ENCODE results near the gene TBX3.
A peak's percentile ranks its signal among the peaks of the same experiment; 100 is the strongest.

TBX3 gene

DNA sequence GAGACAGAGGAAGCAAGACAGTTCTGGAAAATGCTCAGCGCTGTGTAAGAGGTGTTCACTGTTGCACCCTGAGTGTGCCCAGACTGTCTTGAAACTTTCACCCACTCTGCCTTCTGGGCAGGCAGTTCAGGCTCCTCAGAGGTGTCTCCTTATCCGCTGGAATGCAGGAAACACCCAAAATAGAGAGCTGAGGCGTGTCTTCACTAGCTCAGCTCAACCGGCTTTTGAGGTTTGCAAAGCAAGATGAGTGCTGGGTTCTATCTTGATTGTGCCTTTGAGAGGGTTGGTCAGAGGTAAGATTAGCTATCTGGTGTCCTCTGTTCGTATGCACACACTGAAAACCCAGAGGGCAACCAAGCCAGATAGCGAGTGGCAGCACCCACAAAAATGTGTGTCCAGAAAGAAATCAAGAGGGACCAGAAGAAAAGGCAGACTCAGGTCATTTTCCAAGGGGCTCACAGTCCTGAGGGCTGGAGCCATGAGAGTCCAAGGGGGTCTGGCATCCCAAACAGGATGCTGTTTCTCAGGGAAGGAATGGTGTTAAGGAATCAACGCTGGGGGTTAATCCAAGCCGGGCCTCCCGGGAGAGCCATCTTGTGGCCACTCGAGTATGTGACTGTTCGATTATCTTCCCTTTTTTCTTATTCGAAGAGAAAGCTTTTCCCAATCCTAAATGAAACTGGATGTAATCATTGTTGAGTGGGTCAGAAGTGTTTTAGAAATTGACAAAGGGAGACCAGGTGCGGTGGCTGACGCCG is 47.1 kb downstream of the TBX3 start:
- peaks cover 5 to 10% of the 10 kb centered on the region in 2 experiments for H3K4me1 ChIP-seq (ENCODE audit: control insufficient read depth in 1 of 2, insufficient read depth in 2 of 2, low read length in 2 of 2)
- no peaks in the 10 kb centered on the region for H3K36me3 ChIP-seq (ENCODE audit: control insufficient read depth in 1 of 2, insufficient read depth in 2 of 2, low read length in 2 of 2)
- no peak overlapping the region for H4K8ac ChIP-seq (ENCODE audit: low read depth, low read length)
- no peak overlapping the region for H4K12ac ChIP-seq (ENCODE audit: low read depth, low read length)
- H2BK120ac ChIP-seq (ENCODE audit: insufficient read depth, low read length, poor library complexity): no peak overlapping the region
- no peak overlapping the region for H3K14ac ChIP-seq (ENCODE audit: low read length)
- peak in 1 of 2 donors; percentile 13 for DNase-seq
- peak overlapping the region; percentile 21 for H3K27ac ChIP-seq (ENCODE audit: low read depth, low read length)
- H2BK12ac ChIP-seq (ENCODE audit: low read length): peak overlapping the region; percentile 65
- peaks cover 2% of the 10 kb centered on the region for H3K79me1 ChIP-seq (ENCODE audit: low read length)
- peak overlapping the region; percentile 51 for H2BK5ac ChIP-seq (ENCODE audit: low read depth, low read length, poor library complexity)
- no peaks in the 10 kb centered on the region for H3K79me2 ChIP-seq (ENCODE audit: control insufficient read depth, insufficient read depth, low read length, poor library complexity)
- WGBS (ENCODE audit: extremely low coverage, insufficient coverage, insufficient read length): no CpG with 5 or more reads among the region's 15 CpGs
- H3K4ac ChIP-seq (ENCODE audit: low read depth, low read length): no peak overlapping the region
- no peaks in the 10 kb centered on the region for H3K27me3 ChIP-seq (ENCODE audit: insufficient read depth, low read length)
- H3K9ac ChIP-seq (ENCODE audit: low read length): no peak overlapping the region
- no peak overlapping the region for H2AFZ ChIP-seq (ENCODE audit: insufficient read depth, low read length, poor library complexity)
- no peaks in the 10 kb centered on the region for H3K9me3 ChIP-seq (ENCODE audit: insufficient read depth, low read depth, low read length)
- H3K23ac ChIP-seq (ENCODE audit: low read length): no peak overlapping the region
- no peak overlapping the region for H2AK5ac ChIP-seq (ENCODE audit: low read length)
- no peak overlapping the region for H3K4me3 ChIP-seq (ENCODE audit: low read depth, low read length)
- H3K4me2 ChIP-seq (ENCODE audit: low read length): no peak overlapping the region
- peak overlapping the region; percentile 20 for H4K91ac ChIP-seq (ENCODE audit: low read depth, low read length)
- H3K18ac ChIP-seq (ENCODE audit: low read length): no peak overlapping the region

DNA sequence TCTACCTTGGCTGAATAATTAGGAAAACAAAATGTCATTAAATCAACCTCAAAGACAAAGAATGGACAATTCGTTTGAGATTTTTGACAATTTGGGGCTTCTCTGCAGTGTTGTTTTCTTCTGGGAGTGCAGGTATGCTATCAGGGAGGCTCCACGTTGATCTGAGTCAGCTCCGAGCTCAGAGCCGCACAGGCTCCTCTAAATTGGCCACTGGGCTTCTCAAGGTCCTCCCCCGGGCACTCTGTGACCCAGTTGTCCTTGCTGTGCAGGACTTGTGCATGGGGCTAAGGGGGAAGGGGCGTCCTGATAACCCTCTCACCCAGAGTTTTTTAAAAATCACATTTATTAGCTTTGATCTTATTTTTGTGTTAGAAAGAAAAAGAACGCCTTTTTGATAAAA is 52.7 kb downstream of the TBX3 start:
- no peak overlapping the region for H4K8ac ChIP-seq (ENCODE audit: low read depth, low read length)
- peaks cover 4% of the 10 kb centered on the region for H3K79me1 ChIP-seq (ENCODE audit: low read length)
- H4K91ac ChIP-seq (ENCODE audit: low read depth, low read length): no peak overlapping the region
- H3K4me2 ChIP-seq (ENCODE audit: low read length): no peak overlapping the region
- no peak overlapping the region for H3K4me3 ChIP-seq (ENCODE audit: low read depth, low read length)
- no peak overlapping the region for H3K9ac ChIP-seq (ENCODE audit: low read length)
- H2AFZ ChIP-seq (ENCODE audit: insufficient read depth, low read length, poor library complexity): no peak overlapping the region
- peak overlapping the region; percentile 15 for H3K27ac ChIP-seq (ENCODE audit: low read depth, low read length)
- DNase-seq: no peak
- H3K27me3 ChIP-seq (ENCODE audit: insufficient read depth, low read length): no peaks in the 10 kb centered on the region
- H3K4ac ChIP-seq (ENCODE audit: low read depth, low read length): no peak overlapping the region
- H3K36me3 ChIP-seq (ENCODE audit: control insufficient read depth in 1 of 2, insufficient read depth in 2 of 2, low read length in 2 of 2): no peaks in the 10 kb centered on the region
- no peak overlapping the region for H3K14ac ChIP-seq (ENCODE audit: low read length)
- peaks cover 3 to 13% of the 10 kb centered on the region in 2 experiments for H3K4me1 ChIP-seq (ENCODE audit: control insufficient read depth in 1 of 2, insufficient read depth in 2 of 2, low read length in 2 of 2)
- no CpG with 5 or more reads among the region's 7 CpGs for WGBS (ENCODE audit: extremely low coverage, insufficient coverage, insufficient read length)
- no peak overlapping the region for H3K18ac ChIP-seq (ENCODE audit: low read length)
- H2BK5ac ChIP-seq (ENCODE audit: low read depth, low read length, poor library complexity): no peak overlapping the region
- H2BK120ac ChIP-seq (ENCODE audit: insufficient read depth, low read length, poor library complexity): no peak overlapping the region
- H3K79me2 ChIP-seq (ENCODE audit: control insufficient read depth, insufficient read depth, low read length, poor library complexity): no peaks in the 10 kb centered on the region
- H2AK5ac ChIP-seq (ENCODE audit: low read length): no peak overlapping the region
- H3K23ac ChIP-seq (ENCODE audit: low read length): no peak overlapping the region
- H4K12ac ChIP-seq (ENCODE audit: low read depth, low read length): no peak overlapping the region
- H2BK12ac ChIP-seq (ENCODE audit: low read length): no peak overlapping the region
- H3K9me3 ChIP-seq (ENCODE audit: insufficient read depth, low read depth, low read length): no peaks in the 10 kb centered on the region

DNA sequence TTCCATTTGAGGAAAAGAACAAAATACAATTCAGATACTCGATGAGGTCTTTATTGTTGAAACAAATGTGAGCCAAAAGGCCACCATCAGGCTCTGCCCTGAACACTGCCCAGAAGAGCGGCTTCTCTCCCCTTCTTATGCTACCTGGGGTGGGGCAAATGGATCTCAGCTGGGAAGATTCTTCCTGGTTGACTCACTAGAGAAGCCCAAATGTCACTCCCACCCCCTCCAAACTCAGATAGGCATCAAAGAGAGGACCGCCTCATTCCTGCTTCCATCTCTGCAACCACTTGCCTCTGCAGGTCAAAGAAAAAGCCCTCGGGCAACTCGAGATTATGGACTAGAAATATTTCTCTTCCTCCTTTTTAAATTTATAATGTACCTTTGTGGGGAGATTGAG is 55.8 kb downstream of the TBX3 start:
- no peak overlapping the region for H2BK5ac ChIP-seq (ENCODE audit: low read depth, low read length, poor library complexity)
- peaks cover 3 to 16% of the 10 kb centered on the region in 2 experiments for H3K4me1 ChIP-seq (ENCODE audit: control insufficient read depth in 1 of 2, insufficient read depth in 2 of 2, low read length in 2 of 2)
- no peak overlapping the region for H3K4ac ChIP-seq (ENCODE audit: low read depth, low read length)
- no peak overlapping the region for H2BK120ac ChIP-seq (ENCODE audit: insufficient read depth, low read length, poor library complexity)
- H4K91ac ChIP-seq (ENCODE audit: low read depth, low read length): no peak overlapping the region
- H2AFZ ChIP-seq (ENCODE audit: insufficient read depth, low read length, poor library complexity): no peak overlapping the region
- no peak overlapping the region for H3K4me3 ChIP-seq (ENCODE audit: low read depth, low read length)
- no peak overlapping the region for H4K12ac ChIP-seq (ENCODE audit: low read depth, low read length)
- DNase-seq: peak; percentile 14 to 21
- H4K8ac ChIP-seq (ENCODE audit: low read depth, low read length): no peak overlapping the region
- H2BK12ac ChIP-seq (ENCODE audit: low read length): no peak overlapping the region
- H3K18ac ChIP-seq (ENCODE audit: low read length): no peak overlapping the region
- no CpG with 5 or more reads among the region's 5 CpGs for WGBS (ENCODE audit: extremely low coverage, insufficient coverage, insufficient read length)
- H3K27ac ChIP-seq (ENCODE audit: low read depth, low read length): no peak overlapping the region
- no peak overlapping the region for H3K23ac ChIP-seq (ENCODE audit: low read length)
- no peak overlapping the region for H2AK5ac ChIP-seq (ENCODE audit: low read length)
- no peaks in the 10 kb centered on the region for H3K36me3 ChIP-seq (ENCODE audit: control insufficient read depth in 1 of 2, insufficient read depth in 2 of 2, low read length in 2 of 2)
- H3K4me2 ChIP-seq (ENCODE audit: low read length): no peak overlapping the region
- no peak overlapping the region for H3K14ac ChIP-seq (ENCODE audit: low read length)
- H3K79me1 ChIP-seq (ENCODE audit: low read length): peaks cover 4% of the 10 kb centered on the region
- no peaks in the 10 kb centered on the region for H3K9me3 ChIP-seq (ENCODE audit: insufficient read depth, low read depth, low read length)
- no peaks in the 10 kb centered on the region for H3K79me2 ChIP-seq (ENCODE audit: control insufficient read depth, insufficient read depth, low read length, poor library complexity)
- H3K9ac ChIP-seq (ENCODE audit: low read length): no peak overlapping the region
- no peaks in the 10 kb centered on the region for H3K27me3 ChIP-seq (ENCODE audit: insufficient read depth, low read length)

DNA sequence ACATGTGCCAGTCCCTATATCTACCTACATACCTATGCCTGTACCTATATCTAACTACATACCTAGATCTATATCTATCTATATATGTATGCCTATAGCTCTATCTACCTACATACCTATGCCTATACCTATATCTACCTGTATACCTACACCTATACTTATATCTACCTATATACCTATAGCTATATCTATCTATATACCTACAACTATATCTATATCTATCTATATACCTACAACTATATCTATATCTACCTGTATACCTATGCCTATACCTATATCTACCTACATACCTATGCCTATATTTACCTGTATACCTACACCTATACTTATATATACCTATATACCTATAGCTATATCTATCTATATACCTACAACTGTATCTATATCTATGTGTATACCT is 56.6 kb downstream of the TBX3 start:
- no peak for DNase-seq
- no peak overlapping the region for H2BK120ac ChIP-seq (ENCODE audit: insufficient read depth, low read length, poor library complexity)
- H3K27ac ChIP-seq (ENCODE audit: low read depth, low read length): no peak overlapping the region
- no peak overlapping the region for H3K14ac ChIP-seq (ENCODE audit: low read length)
- H3K9me3 ChIP-seq (ENCODE audit: insufficient read depth, low read depth, low read length): no peaks in the 10 kb centered on the region
- no peak overlapping the region for H4K12ac ChIP-seq (ENCODE audit: low read depth, low read length)
- H3K36me3 ChIP-seq (ENCODE audit: control insufficient read depth in 1 of 2, insufficient read depth in 2 of 2, low read length in 2 of 2): no peaks in the 10 kb centered on the region
- peaks cover 4% of the 10 kb centered on the region for H3K79me1 ChIP-seq (ENCODE audit: low read length)
- no peak overlapping the region for H3K4me2 ChIP-seq (ENCODE audit: low read length)
- no peak overlapping the region for H4K8ac ChIP-seq (ENCODE audit: low read depth, low read length)
- no peak overlapping the region for H2BK12ac ChIP-seq (ENCODE audit: low read length)
- no peaks in the 10 kb centered on the region for H3K79me2 ChIP-seq (ENCODE audit: control insufficient read depth, insufficient read depth, low read length, poor library complexity)
- H2BK5ac ChIP-seq (ENCODE audit: low read depth, low read length, poor library complexity): no peak overlapping the region
- no peak overlapping the region for H3K4me3 ChIP-seq (ENCODE audit: low read depth, low read length)
- H3K23ac ChIP-seq (ENCODE audit: low read length): no peak overlapping the region
- no peaks in the 10 kb centered on the region for H3K27me3 ChIP-seq (ENCODE audit: insufficient read depth, low read length)
- no peak overlapping the region for H3K18ac ChIP-seq (ENCODE audit: low read length)
- H2AFZ ChIP-seq (ENCODE audit: insufficient read depth, low read length, poor library complexity): no peak overlapping the region
- no peak overlapping the region for H2AK5ac ChIP-seq (ENCODE audit: low read length)
- peaks cover 3 to 16% of the 10 kb centered on the region in 2 experiments for H3K4me1 ChIP-seq (ENCODE audit: control insufficient read depth in 1 of 2, insufficient read depth in 2 of 2, low read length in 2 of 2)
- H3K4ac ChIP-seq (ENCODE audit: low read depth, low read length): no peak overlapping the region
- H3K9ac ChIP-seq (ENCODE audit: low read length): no peak overlapping the region
- no peak overlapping the region for H4K91ac ChIP-seq (ENCODE audit: low read depth, low read length)
